Uterus (tissue), 2 donors: ENCODE data around the gene SNU13.

Experiments
- POLR2A ChIP-seq, 2 donors: fragments of 450-650 bp; IDR thresholded peaks; one replicate each; pipeline ENCODE4 v1.6.1; 2016; ENCODE audit warnings: antibody characterized with exemption in 2 of 2, mild to moderate bottlenecking in 1 of 2, moderate library complexity in 1 of 2
- TF ChIP-seq, protein P1 (sequence below), 4 experiments: fragments of 200-600 bp in 2 of 4; fragments of 450-650 bp in 2 of 4; sonication (generic) in 2 of 4; IDR thresholded peaks; one replicate each; pipeline ENCODE4 v1.5.1; 2016 to 2019; ENCODE audit warnings: antibody characterized with exemption in 4 of 4, mild to moderate bottlenecking in 2 of 4, moderate library complexity in 1 of 4

DNA sequence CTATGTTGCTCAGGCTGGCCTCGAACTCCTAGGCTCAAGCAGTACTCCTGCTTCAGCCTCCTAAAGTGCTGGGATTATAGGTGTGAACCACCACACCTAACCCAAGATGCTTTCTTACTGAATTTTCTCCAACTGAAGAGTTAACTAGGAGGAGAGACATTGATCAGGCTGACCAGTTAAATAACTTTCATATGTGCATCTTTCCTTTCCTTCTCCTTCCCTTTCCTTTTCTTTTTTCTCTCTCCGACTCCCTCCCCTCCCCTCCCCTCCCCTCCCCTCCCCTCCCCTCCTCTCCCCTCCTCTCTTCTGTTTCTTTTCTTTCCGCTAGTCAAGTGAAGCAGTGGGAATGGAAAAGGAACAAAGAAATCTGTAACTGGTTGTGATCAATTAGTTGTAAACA lies 40.9 kb downstream of the SNU13 start:
- TF ChIP-seq POLR2A (IDR thresholded peaks at IDR 0.05): no peak
- TF ChIP-seq, protein P1, sequence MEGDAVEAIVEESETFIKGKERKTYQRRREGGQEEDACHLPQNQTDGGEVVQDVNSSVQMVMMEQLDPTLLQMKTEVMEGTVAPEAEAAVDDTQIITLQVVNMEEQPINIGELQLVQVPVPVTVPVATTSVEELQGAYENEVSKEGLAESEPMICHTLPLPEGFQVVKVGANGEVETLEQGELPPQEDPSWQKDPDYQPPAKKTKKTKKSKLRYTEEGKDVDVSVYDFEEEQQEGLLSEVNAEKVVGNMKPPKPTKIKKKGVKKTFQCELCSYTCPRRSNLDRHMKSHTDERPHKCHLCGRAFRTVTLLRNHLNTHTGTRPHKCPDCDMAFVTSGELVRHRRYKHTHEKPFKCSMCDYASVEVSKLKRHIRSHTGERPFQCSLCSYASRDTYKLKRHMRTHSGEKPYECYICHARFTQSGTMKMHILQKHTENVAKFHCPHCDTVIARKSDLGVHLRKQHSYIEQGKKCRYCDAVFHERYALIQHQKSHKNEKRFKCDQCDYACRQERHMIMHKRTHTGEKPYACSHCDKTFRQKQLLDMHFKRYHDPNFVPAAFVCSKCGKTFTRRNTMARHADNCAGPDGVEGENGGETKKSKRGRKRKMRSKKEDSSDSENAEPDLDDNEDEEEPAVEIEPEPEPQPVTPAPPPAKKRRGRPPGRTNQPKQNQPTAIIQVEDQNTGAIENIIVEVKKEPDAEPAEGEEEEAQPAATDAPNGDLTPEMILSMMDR (IDR thresholded peaks at IDR 0.05): no peak
